ENCODE results near the gene RPH3AL.
A peak's percentile ranks its signal among the peaks of the same experiment; 100 is the strongest.

RPH3AL gene

DNA sequence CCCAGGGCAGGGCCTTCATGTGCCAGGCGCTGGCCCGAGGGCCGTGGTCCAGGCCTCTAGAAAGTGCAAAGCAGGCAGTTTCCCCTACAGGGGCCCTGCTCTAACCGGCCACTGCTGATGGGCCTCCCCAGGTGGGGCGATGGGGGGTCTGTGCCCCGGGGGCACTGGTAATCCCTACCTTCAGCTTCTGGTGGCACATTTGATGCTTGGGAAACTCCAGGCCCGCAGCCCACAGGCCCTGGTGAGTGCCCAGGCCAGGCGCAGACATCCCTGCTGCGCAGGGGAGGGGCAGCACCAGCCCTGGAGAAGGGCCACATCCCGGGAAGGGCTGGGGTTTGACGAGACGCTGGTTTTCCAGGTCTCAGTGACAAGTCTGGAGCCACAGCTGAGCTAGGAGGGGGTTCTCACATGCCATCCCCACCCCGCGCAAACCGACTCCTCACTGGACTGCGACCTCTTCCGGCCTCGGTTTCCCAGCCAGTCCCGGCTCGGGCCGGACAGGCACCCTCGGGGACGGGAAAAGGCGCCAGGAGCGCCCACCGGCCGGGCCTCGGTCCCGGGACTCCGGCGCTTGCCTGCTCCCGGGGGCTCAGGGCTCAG is 172.7 kb downstream of the RPH3AL start:
- H3K27ac ChIP-seq (ENCODE audit: extremely low read depth, low read depth, low read length): no peak overlapping the region
- H3K4me1 ChIP-seq (ENCODE audit: control insufficient read depth, insufficient read depth, low read length): no peaks in the 10 kb centered on the region
- no peaks in the 10 kb centered on the region for H3K36me3 ChIP-seq (ENCODE audit: control insufficient read depth in 2 of 2, insufficient read depth in 1 of 2, low read length in 2 of 2)
- CTCF ChIA-PET: interaction anchor here (0.5 to 0.7 kb wide), 2 partner anchors 26 to 518 kb away, joined by 3 read pairs; no protein-coding TSS in a partner anchor
- H3K4me3 ChIP-seq (ENCODE audit: low read depth, low read length): no peak overlapping the region
- POLR2A ChIA-PET: no interaction called here
- TF ChIP-seq ZIC2 (tag by site-specific recombination; IDR thresholded peaks at IDR 0.05) (peak; percentile 60), ZNF521 (tag by site-specific recombination; IDR thresholded peaks at IDR 0.05) (no peak), ZNF10 (tag by site-specific recombination; IDR thresholded peaks at IDR 0.05) (0 out of 2 replicates have a peak, but pooled peaks have one; percentile 18), BCL11B (tag by site-specific recombination; IDR thresholded peaks at IDR 0.05; ENCODE audit: low read depth) (no peak), GLIS1 (tag by site-specific recombination; IDR thresholded peaks at IDR 0.05) (peak; percentile 16; the same call in 1 of the 2 replicates), GLIS2 (tag by site-specific recombination; IDR thresholded peaks at IDR 0.05) (peak; percentile 21; the same call in 1 of the 2 replicates)
- H3K9me3 ChIP-seq (ENCODE audit: control insufficient read depth, insufficient read depth, low read depth, low read length): no peaks in the 10 kb centered on the region

DNA sequence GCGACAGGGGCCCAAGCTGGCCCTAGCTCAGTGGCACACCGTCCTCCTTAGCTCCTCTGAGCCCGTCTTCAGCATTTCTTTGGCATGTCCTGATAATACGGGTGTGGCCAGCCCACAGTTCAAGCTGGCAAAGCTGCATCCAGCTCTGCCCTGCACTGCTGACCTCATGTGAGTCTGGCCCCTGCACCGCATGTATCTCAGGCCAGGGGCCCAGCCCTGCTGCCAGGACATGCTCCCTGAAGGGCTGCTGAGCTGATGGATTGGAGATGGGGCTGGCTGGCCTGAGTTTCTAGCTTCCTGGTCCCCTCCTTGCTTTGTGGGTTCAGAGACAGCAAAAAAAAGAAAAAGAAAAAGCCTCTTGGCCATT is 173.6 kb downstream of the RPH3AL start:
- ChIA-PET CTCF (no interaction called here), POLR2A (interaction anchor here (0.6 kb wide), 1 partner anchor 17 kb away, joined by 4 read pairs; no protein-coding TSS in a partner anchor)
- TF ChIP-seq ZBTB48 (tag by site-specific recombination; IDR thresholded peaks at IDR 0.05) (0 out of 2 replicates have a peak, but pooled peaks have one; percentile 14), ZIC2 (tag by site-specific recombination; IDR thresholded peaks at IDR 0.05) (peak; percentile 56)
- TF ChIP-seq, protein P1, sequence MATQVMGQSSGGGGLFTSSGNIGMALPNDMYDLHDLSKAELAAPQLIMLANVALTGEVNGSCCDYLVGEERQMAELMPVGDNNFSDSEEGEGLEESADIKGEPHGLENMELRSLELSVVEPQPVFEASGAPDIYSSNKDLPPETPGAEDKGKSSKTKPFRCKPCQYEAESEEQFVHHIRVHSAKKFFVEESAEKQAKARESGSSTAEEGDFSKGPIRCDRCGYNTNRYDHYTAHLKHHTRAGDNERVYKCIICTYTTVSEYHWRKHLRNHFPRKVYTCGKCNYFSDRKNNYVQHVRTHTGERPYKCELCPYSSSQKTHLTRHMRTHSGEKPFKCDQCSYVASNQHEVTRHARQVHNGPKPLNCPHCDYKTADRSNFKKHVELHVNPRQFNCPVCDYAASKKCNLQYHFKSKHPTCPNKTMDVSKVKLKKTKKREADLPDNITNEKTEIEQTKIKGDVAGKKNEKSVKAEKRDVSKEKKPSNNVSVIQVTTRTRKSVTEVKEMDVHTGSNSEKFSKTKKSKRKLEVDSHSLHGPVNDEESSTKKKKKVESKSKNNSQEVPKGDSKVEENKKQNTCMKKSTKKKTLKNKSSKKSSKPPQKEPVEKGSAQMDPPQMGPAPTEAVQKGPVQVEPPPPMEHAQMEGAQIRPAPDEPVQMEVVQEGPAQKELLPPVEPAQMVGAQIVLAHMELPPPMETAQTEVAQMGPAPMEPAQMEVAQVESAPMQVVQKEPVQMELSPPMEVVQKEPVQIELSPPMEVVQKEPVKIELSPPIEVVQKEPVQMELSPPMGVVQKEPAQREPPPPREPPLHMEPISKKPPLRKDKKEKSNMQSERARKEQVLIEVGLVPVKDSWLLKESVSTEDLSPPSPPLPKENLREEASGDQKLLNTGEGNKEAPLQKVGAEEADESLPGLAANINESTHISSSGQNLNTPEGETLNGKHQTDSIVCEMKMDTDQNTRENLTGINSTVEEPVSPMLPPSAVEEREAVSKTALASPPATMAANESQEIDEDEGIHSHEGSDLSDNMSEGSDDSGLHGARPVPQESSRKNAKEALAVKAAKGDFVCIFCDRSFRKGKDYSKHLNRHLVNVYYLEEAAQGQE (tag by site-specific recombination; IDR thresholded peaks at IDR 0.05): no peak

DNA sequence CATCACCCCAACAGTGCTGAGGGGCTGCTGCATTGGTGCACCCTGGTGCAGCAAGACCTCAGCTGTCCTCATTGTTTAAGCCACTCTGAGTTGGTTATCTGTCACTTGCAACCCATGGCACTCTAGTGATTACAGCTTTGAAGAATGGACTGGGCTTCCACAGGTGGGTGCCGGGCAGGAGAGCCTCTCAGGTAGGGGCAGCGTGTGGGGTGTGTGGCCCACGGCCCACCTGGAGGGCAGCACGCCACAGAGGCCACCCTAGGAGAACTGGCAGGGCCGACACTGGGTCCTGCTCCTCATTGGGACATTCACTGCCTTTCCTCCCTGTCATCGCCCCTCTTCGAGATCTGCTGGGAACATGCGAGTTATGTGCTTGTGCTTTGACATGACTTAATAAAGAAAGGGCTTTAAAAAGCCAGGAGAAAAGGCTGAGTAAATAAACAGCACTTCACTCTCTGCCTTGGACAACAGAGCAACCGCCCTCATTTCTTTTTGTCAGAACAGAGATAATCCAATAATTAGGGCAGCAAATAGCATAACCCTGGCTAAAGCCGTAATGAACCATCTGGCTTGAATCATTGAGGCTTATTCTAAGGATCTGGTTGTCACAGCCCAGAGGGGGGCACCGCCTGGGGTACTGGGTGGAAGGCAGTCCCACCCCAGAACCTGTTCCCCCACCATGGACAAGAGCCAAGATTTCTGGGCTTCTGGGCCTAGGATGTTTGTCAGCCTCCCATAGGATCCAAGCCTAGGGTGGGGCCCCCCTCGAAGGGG is 174.1 kb downstream of the RPH3AL start:
- CTCF ChIA-PET: interaction anchor here (0.7 kb wide), 1 partner anchor 575 kb away, joined by 3 read pairs; no protein-coding TSS in a partner anchor
- TF ChIP-seq ZNF555 (tag by site-specific recombination; conservative IDR thresholded peaks at IDR 0.05) (no peak), ZNF362 (tag by site-specific recombination; IDR thresholded peaks at IDR 0.05) (no peak), HIC1 (tag by site-specific recombination; IDR thresholded peaks at IDR 0.05) (no peak), ZNF830 (tag by site-specific recombination; IDR thresholded peaks at IDR 0.05; ENCODE audit: low read depth) (no peak), GLIS2 (tag by site-specific recombination; IDR thresholded peaks at IDR 0.05) (0 out of 2 replicates have a peak, but pooled peaks have one; percentile 60)
- TF ChIP-seq, protein P2, sequence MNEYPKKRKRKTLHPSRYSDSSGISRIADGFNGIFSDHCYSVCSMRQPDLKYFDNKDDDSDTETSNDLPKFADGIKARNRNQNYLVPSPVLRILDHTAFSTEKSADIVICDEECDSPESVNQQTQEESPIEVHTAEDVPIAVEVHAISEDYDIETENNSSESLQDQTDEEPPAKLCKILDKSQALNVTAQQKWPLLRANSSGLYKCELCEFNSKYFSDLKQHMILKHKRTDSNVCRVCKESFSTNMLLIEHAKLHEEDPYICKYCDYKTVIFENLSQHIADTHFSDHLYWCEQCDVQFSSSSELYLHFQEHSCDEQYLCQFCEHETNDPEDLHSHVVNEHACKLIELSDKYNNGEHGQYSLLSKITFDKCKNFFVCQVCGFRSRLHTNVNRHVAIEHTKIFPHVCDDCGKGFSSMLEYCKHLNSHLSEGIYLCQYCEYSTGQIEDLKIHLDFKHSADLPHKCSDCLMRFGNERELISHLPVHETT (tag by site-specific recombination; IDR thresholded peaks at IDR 0.05): no peak
- TF ChIP-seq, protein P3, sequence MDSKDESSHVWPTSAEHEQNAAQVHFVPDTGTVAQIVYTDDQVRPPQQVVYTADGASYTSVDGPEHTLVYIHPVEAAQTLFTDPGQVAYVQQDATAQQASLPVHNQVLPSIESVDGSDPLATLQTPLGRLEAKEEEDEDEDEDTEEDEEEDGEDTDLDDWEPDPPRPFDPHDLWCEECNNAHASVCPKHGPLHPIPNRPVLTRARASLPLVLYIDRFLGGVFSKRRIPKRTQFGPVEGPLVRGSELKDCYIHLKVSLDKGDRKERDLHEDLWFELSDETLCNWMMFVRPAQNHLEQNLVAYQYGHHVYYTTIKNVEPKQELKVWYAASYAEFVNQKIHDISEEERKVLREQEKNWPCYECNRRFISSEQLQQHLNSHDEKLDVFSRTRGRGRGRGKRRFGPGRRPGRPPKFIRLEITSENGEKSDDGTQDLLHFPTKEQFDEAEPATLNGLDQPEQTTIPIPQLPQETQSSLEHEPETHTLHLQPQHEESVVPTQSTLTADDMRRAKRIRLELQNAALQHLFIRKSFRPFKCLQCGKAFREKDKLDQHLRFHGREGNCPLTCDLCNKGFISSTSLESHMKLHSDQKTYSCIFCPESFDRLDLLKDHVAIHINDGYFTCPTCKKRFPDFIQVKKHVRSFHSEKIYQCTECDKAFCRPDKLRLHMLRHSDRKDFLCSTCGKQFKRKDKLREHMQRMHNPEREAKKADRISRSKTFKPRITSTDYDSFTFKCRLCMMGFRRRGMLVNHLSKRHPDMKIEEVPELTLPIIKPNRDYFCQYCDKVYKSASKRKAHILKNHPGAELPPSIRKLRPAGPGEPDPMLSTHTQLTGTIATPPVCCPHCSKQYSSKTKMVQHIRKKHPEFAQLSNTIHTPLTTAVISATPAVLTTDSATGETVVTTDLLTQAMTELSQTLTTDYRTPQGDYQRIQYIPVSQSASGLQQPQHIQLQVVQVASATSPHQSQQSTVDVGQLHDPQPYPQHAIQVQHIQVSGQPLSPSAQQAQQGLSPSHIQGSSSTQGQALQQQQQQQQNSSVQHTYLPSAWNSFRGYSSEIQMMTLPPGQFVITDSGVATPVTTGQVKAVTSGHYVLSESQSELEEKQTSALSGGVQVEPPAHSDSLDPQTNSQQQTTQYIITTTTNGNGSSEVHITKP (tag by site-specific recombination; IDR thresholded peaks at IDR 0.05): no peak

More for the DNA sequence above, 173.6 kb downstream of the RPH3AL start:
- Histone ChIP-seq H3K36me3 (ENCODE audit: control insufficient read depth in 2 of 2, insufficient read depth in 1 of 2, low read length in 2 of 2) (no peaks in the 10 kb centered on the region), H3K4me3 (ENCODE audit: low read depth, low read length) (no peak overlapping the region), H3K27ac (ENCODE audit: extremely low read depth, low read depth, low read length) (no peak overlapping the region), H3K9me3 (ENCODE audit: control insufficient read depth, insufficient read depth, low read depth, low read length) (no peaks in the 10 kb centered on the region), H3K4me1 (ENCODE audit: control insufficient read depth, insufficient read depth, low read length) (no peaks in the 10 kb centered on the region)

More for the DNA sequence above, 174.1 kb downstream of the RPH3AL start:
- POLR2A ChIA-PET: interaction anchor here (0.6 kb wide), 1 partner anchor 16 kb away, joined by 4 read pairs; no protein-coding TSS in a partner anchor
- no peak overlapping the region for H3K4me3 ChIP-seq (ENCODE audit: low read depth, low read length)
- no peaks in the 10 kb centered on the region for H3K9me3 ChIP-seq (ENCODE audit: control insufficient read depth, insufficient read depth, low read depth, low read length)
- H3K27ac ChIP-seq (ENCODE audit: extremely low read depth, low read depth, low read length): no peak overlapping the region
- H3K4me1 ChIP-seq (ENCODE audit: control insufficient read depth, insufficient read depth, low read length): no peaks in the 10 kb centered on the region
- no peaks in the 10 kb centered on the region for H3K36me3 ChIP-seq (ENCODE audit: control insufficient read depth in 2 of 2, insufficient read depth in 1 of 2, low read length in 2 of 2)
